T47D (cell line): ENCODE measurements around the gene DENND1A.

Source experiments
- DNase-seq, 2 experiments: peaks; one replicate each; pipeline versions ENCODE4 v3.0.0 to v3.0.0-alpha.2; 2011 to 2012; ENCODE audit warnings: low read depth in 1 of 2, low spot score in 1 of 2
- JUND ChIP-seq: IDR thresholded peaks from 2 replicates; pipeline ENCODE4 v1.6.1; 2012; ENCODE audit warnings: low read depth
- in situ Hi-C: cut with HindIII; loops from 2 replicates; pipeline ENCODE4 v1.10.0; 2016; ENCODE audit warnings: low sequenced_read_pairs, low pct_unique_long_range_greater_than_20kb

DENND1A gene

GRCh38 chr9:123861756-123862120, 68.2 kb downstream of the DENND1A start:
- in situ Hi-C loops: no loop called here
- DNase-seq: no peak
- TF ChIP-seq JUND: no peak

- in situ Hi-C loops: no loop called here
- no peak for TF ChIP-seq JUND
- no peak for DNase-seq
Measured at GRCh38 chr9:123861086-123861755, 68.7 kb downstream of the DENND1A start.

GRCh38 chr9:123860603-123861002, 69.3 kb downstream of the DENND1A start:
- in situ Hi-C loops: no loop called here
- TF ChIP-seq JUND: no peak
- no peak for DNase-seq

GRCh38 chr9:123852403-123852802, 77.5 kb downstream of the DENND1A start:
- DNase-seq: no peak
- no peak for TF ChIP-seq JUND
- in situ Hi-C loops: no loop called here

- DNase-seq: no peak
- TF ChIP-seq JUND: no peak
- in situ Hi-C loops: no loop called here
Measured at GRCh38 chr9:123851851-123852250, 78.1 kb downstream of the DENND1A start.

- in situ Hi-C loops: no loop called here
- no peak for DNase-seq
- no peak for TF ChIP-seq JUND
Measured at GRCh38 chr9:123848447-123849085, 81.4 kb downstream of the DENND1A start.

GRCh38 chr9:123846966-123847365, 83.0 kb downstream of the DENND1A start:
- no peak for TF ChIP-seq JUND
- DNase-seq: no peak
- in situ Hi-C loops: no loop called here

- in situ Hi-C loops: no loop called here
- no peak for DNase-seq
- TF ChIP-seq JUND: no peak
Measured at GRCh38 chr9:123843703-123844102, 86.2 kb downstream of the DENND1A start.

- in situ Hi-C loops: no loop called here
Measured at GRCh38 chr9:123835821-123836220, 94.1 kb downstream of the DENND1A start.

GRCh38 chr9:123834889-123835562, 94.9 kb downstream of the DENND1A start:
- no peak for DNase-seq
- no peak for TF ChIP-seq JUND
- in situ Hi-C loops: no loop called here

More at GRCh38 chr9:123835821-123836220, 94.1 kb downstream of the DENND1A start:
- DNase-seq: no peak
- TF ChIP-seq JUND: no peak

GRCh38 chr9:123834218-123834888, 95.6 kb downstream of the DENND1A start:
- DNase-seq: no peak
- no peak for TF ChIP-seq JUND
- in situ Hi-C loops: no loop called here

GRCh38 chr9:123832858-123833650, 96.9 kb downstream of the DENND1A start:
- in situ Hi-C loops: no loop called here
- DNase-seq: no peak
- TF ChIP-seq JUND: no peak

- TF ChIP-seq JUND: no peak
- in situ Hi-C loops: no loop called here
- DNase-seq: no peak
Measured at GRCh38 chr9:123832176-123832575, 97.8 kb downstream of the DENND1A start.
